H1 (cell line): Measurements from ENCODE around the gene GPR15. TPM values are rescaled to one million over a fixed set of nuclear protein-coding genes. Genes with fewer than 3 reads are reported as not detected.

Experiments used
- EP300 ChIP-seq, 2 experiments: IDR thresholded peaks; 1 replicate in 1 of 2; 2 replicates in 1 of 2; pipeline ENCODE4 v1.6.1; 2011 to 2012; ENCODE audit warnings: low read depth in 2 of 2, low read length in 2 of 2, mild to moderate bottlenecking in 2 of 2, borderline replicate concordance in 1 of 2, inconsistent platforms in 1 of 2, moderate library complexity in 1 of 2
- POLR2A ChIP-seq, 2 experiments: IDR thresholded peaks; 1 replicate in 1 of 2; 2 replicates in 1 of 2; pipeline ENCODE4 v1.6.1; 2011; ENCODE audit warnings: low read depth in 2 of 2, low read length in 2 of 2, mild to moderate bottlenecking in 2 of 2; ENCODE audit errors: control extremely low read depth in 1 of 2
- SP4 ChIP-seq: IDR thresholded peaks from 2 replicates; pipeline ENCODE4 v1.6.1; 2012; ENCODE audit warnings: low read length, inconsistent platforms
- polyA plus RNA-seq, 7 experiments: library from polyadenylated mRNA; depleted of rRNA in 3 of 7; stranded (reverse) in 5 of 7; unstranded in 2 of 7; fragments of >200 nt in 5 of 7; fragments of 200-250 nt in 2 of 7; gene quantifications; 1 replicate in 5 of 7; 2 replicates in 1 of 7; 4 replicates in 1 of 7; pipeline versions ENCODE4 v1.2.1 to v1.2.3, GENCODE V29; 2011 to 2013; ENCODE audit warnings: missing spikeins in 2 of 7, mixed read lengths in 2 of 7
- total RNA-seq: library from RNA; stranded (reverse); fragmentation: NEBNext Ultra II Directional; extraction: Animal tissue kit (Norgen Biotek cat#: 25700); gene quantifications from 2 replicates; pipeline ENCODE4 v1.2.1, GENCODE V29; 2021

The GPR15 gene
- total and polyA plus RNA-seq, 2 of the 8 experiments (the other 6 are each of a cell fraction or from before 2014, with no cell fraction given) = not detected

GRCh38 chr3:98482717-98483482 is 48.9 kb upstream of the GPR15 start (continued):
- no peak for TF ChIP-seq EP300 (IDR thresholded peaks at IDR 0.05; ENCODE audit: borderline replicate concordance in 1 of 2, low read depth in 2 of 2, low read length in 2 of 2)
- TF ChIP-seq POLR2A (IDR thresholded peaks at IDR 0.05; ENCODE audit: control extremely low read depth in 1 of 2, low read depth in 2 of 2, low read length in 2 of 2) = no peak
- TF ChIP-seq SP4 = no peak
